HepG2 (cell line): Measurements from ENCODE around the gene PCDHB3.

ENCODE experiments used
- ATF6 ChIP-seq: sonication (generic); formaldehyde crosslinking; conservative IDR thresholded peaks from 2 replicates; pipeline ENCODE4 v1.4.0; 2020; ENCODE audit warnings: missing genetic modification reagents
- PHB2 ChIP-seq: fragments of 450-650 bp; IDR thresholded peaks from 2 replicates; pipeline ENCODE4 v1.6.1; 2018; ENCODE audit not compliant: partially characterized antibody
- TARDBP ChIP-seq: sonication (generic); formaldehyde crosslinking; IDR thresholded peaks from 2 replicates; pipeline ENCODE4 v1.8.0; 2022; ENCODE audit warnings: mild to moderate bottlenecking, missing genetic modification reagents
- TRAFD1 ChIP-seq: sonication (generic); formaldehyde crosslinking; IDR thresholded peaks from 2 replicates; pipeline ENCODE4 v1.5.1; 2020; ENCODE audit warnings: missing genetic modification reagents, mild to moderate bottlenecking, borderline replicate concordance
- TF ChIP-seq, protein P1 (sequence below): IDR thresholded peaks from 2 replicates; pipeline ENCODE4 v1.6.1; 2018; ENCODE audit warnings: missing genetic modification reagents

GRCh38 chr5:141050622-141051520, 49.4 kb upstream of the PCDHB3 start, which contains the start of gene PCDHB1:
- TF ChIP-seq ATF6 (no peak), TARDBP (CRISPR knock-in tag) (no peak), PHB2 (no peak), TRAFD1 (CRISPR knock-in tag) (no peak)
- TF ChIP-seq, protein P1, sequence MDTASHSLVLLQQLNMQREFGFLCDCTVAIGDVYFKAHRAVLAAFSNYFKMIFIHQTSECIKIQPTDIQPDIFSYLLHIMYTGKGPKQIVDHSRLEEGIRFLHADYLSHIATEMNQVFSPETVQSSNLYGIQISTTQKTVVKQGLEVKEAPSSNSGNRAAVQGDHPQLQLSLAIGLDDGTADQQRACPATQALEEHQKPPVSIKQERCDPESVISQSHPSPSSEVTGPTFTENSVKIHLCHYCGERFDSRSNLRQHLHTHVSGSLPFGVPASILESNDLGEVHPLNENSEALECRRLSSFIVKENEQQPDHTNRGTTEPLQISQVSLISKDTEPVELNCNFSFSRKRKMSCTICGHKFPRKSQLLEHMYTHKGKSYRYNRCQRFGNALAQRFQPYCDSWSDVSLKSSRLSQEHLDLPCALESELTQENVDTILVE (CRISPR knock-in tag) = no peak
